DOHH2 (cell line): ENCODE measurements around the gene RBMS3.
A peak's percentile ranks its signal among the peaks of the same experiment; 100 is the strongest.

Experiments used
- H3F3A ChIP-seq: fragments of 200-600 bp; sonication (generic), shearing (Covaris generic); 2 replicates; pipeline ENCODE4 v1.6.0; 2016; ENCODE audit warnings: antibody characterized with exemption, mild to moderate bottlenecking; ENCODE audit not compliant: control insufficient read depth, insufficient read depth
- H3K27ac ChIP-seq: fragments of 200-600 bp; sonication (generic); 2 replicates; pipeline ENCODE4 v1.5.1; 2014; ENCODE audit warnings: low read depth, mild to moderate bottlenecking, low read length, moderate library complexity
- H3K27me3 ChIP-seq: fragments of 200-600 bp; sonication (generic); 2 replicates; pipeline ENCODE4 v1.6.1; 2014; ENCODE audit warnings: mild to moderate bottlenecking, low read length, mixed read lengths; ENCODE audit not compliant: control insufficient read depth
- H3K36me3 ChIP-seq: fragments of 200-600 bp; sonication (generic); 2 replicates; pipeline ENCODE4 v1.6.1; 2014; ENCODE audit warnings: mild to moderate bottlenecking, low read length, moderate library complexity, mixed read lengths; ENCODE audit not compliant: control insufficient read depth
- H3K4me1 ChIP-seq: fragments of 200-600 bp; sonication (generic); 2 replicates; pipeline ENCODE4 v1.6.1; 2014; ENCODE audit warnings: mild to moderate bottlenecking, low read length, mixed read lengths; ENCODE audit not compliant: control insufficient read depth
- H3K4me2 ChIP-seq: fragments of 200-600 bp; sonication (generic); 2 replicates; pipeline ENCODE4 v1.6.0; 2014; ENCODE audit warnings: mild to moderate bottlenecking, low read length, moderate library complexity
- H3K4me3 ChIP-seq: fragments of 200-600 bp; sonication (generic); 2 replicates; pipeline ENCODE4 v1.5.1; 2014; ENCODE audit warnings: mild to moderate bottlenecking, low read length, mixed read lengths
- H3K79me2 ChIP-seq: fragments of 200-600 bp; sonication (generic); 2 replicates; pipeline ENCODE4 v1.6.1; 2014; ENCODE audit warnings: mild to moderate bottlenecking, low read length, mixed read lengths; ENCODE audit not compliant: control insufficient read depth
- H3K9me2 ChIP-seq: fragments of 200-600 bp; sonication (generic); replicated peaks from 2 replicates; pipeline ENCODE4 v1.6.1; 2014; ENCODE audit warnings: mild to moderate bottlenecking, low read length, mixed read lengths; ENCODE audit not compliant: control insufficient read depth
- H3K9me3 ChIP-seq: fragments of 200-600 bp; sonication (generic); 2 replicates; pipeline ENCODE4 v1.6.1; 2014; ENCODE audit warnings: antibody characterized with exemption, low read length, mixed read lengths; ENCODE audit not compliant: control insufficient read depth, insufficient read depth
- H4K20me1 ChIP-seq: fragments of 200-600 bp; sonication (generic); 2 replicates; pipeline ENCODE4 v1.6.0; 2014; ENCODE audit warnings: low read depth, mild to moderate bottlenecking, antibody characterized with exemption, low read length, moderate library complexity; ENCODE audit not compliant: control insufficient read depth, insufficient read depth
- CTCF ChIP-seq: fragments of 200-600 bp; sonication (generic); IDR thresholded peaks from one replicate; pipeline ENCODE4 v1.5.1; 2014; ENCODE audit warnings: antibody characterized with exemption, mild to moderate bottlenecking, low read depth, low read length; ENCODE audit not compliant: poor library complexity, severe bottlenecking
- EZH2phosphoT487 ChIP-seq: fragments of 200-600 bp; sonication (generic); IDR thresholded peaks from 2 replicates; pipeline ENCODE4 v1.6.1; 2017; ENCODE audit warnings: borderline replicate concordance, mild to moderate bottlenecking, antibody characterized with exemption, low read length, moderate library complexity, mixed read lengths

The RBMS3 gene

GRCh38 chr3:29412110-29412509 lies 131.2 kb downstream of the RBMS3 start:
- peak overlapping the region; percentile 90 for H3K27ac ChIP-seq
- H4K20me1 ChIP-seq: no peaks in the 10 kb centered on the region
- TF ChIP-seq EZH2phosphoT487 (no peak), CTCF (no peak)
- no peaks in the 10 kb centered on the region for H3K27me3 ChIP-seq
- H3F3A ChIP-seq: peaks cover 15% of the 10 kb centered on the region
- H3K36me3 ChIP-seq: no peaks in the 10 kb centered on the region
- H3K79me2 ChIP-seq: no peaks in the 10 kb centered on the region
- peak overlapping the region; percentile 77 for H3K4me2 ChIP-seq
- H3K9me3 ChIP-seq: no peaks in the 10 kb centered on the region
- peak overlapping the region; percentile 48; the same call in 1 of the 2 replicates for H3K4me3 ChIP-seq
- H3K4me1 ChIP-seq: peaks cover 69% of the 10 kb centered on the region
- H3K9me2 ChIP-seq: no peaks in the 10 kb centered on the region

DNA sequence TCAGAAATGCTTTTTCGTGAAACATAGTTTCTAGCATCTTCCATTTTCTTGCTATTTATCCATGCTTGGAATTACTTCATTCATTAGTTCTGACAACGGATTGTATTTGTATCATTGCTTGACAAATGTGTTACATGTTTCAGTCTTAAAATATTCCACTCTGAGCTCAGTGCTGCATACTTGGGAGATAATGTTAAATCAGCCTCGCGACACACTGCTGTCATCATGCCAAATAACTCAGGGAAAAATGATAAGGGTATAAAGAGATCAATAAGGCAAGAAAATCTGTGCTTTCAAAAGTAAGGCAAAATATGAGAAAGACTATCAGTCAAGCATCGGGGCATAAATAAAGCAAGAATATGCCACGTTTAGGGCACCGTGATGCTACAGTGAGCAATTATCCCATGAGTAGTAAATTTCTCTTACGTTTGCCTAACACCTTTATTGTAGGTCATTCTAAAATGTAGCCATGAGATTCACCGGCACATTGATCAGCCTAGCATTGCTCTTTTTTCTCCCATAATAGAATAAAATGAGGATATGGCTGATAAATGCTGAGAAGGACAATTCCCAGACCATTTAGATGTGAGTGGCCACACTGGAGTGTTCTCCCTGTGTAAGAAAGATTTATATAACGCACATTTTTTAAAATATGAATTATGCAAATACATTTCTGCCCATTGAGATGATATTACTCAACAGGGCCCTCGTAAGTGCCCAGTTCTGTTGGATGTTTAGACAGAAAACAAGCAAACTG lies 133.8 kb downstream of the RBMS3 start:
- Histone ChIP-seq H3K9me2 (no peaks in the 10 kb centered on the region), H3K27ac (no peak overlapping the region), H3K36me3 (no peaks in the 10 kb centered on the region), H3K27me3 (no peaks in the 10 kb centered on the region), H3K79me2 (no peaks in the 10 kb centered on the region), H3K9me3 (no peaks in the 10 kb centered on the region), H3K4me3 (no peak overlapping the region), H3K4me1 (peaks cover 49% of the 10 kb centered on the region), H3F3A (peaks cover 15% of the 10 kb centered on the region), H4K20me1 (no peaks in the 10 kb centered on the region), H3K4me2 (peak overlapping the region; percentile 49)
- TF ChIP-seq CTCF (no peak), EZH2phosphoT487 (no peak)

GRCh38 chr3:29415482-29416223 lies 134.8 kb downstream of the RBMS3 start:
- Histone ChIP-seq H3F3A (peaks cover 12% of the 10 kb centered on the region), H3K36me3 (no peaks in the 10 kb centered on the region), H3K4me1 (peaks cover 39% of the 10 kb centered on the region), H3K4me3 (no peak overlapping the region), H3K27me3 (no peaks in the 10 kb centered on the region), H3K4me2 (no peak overlapping the region), H3K9me3 (no peaks in the 10 kb centered on the region), H3K79me2 (no peaks in the 10 kb centered on the region), H4K20me1 (no peaks in the 10 kb centered on the region), H3K27ac (no peak overlapping the region), H3K9me2 (no peaks in the 10 kb centered on the region)
- TF ChIP-seq CTCF: no peak
- no peak for TF ChIP-seq EZH2phosphoT487
